Muscle of arm (tissue), 12 donors: ENCODE data around the gene BARD1. TPM values are rescaled to one million over a fixed set of nuclear protein-coding genes. Genes with fewer than 3 reads are reported as not detected.
"Not testable (repeated sequence)": the region's sequence is repeated elsewhere in the genome, so short reads cannot be mapped to it uniquely, and the experiment has no call there.

Experiments
- DNase-seq: peaks from one replicate; pipeline ENCODE4 v3.0.0-alpha.2; 2013
- polyA plus RNA-seq, 12 donors: library from polyadenylated mRNA; unstranded; fragments of 120-200 nt; gene quantifications; one replicate each; pipeline ENCODE4 v1.2.1, GENCODE V29; 2013; ENCODE audit not compliant: insufficient read length in 12 of 12

Gene BARD1
- polyA plus RNA-seq, 12 donors = 8.2 to 18.5 (median 10.8) TPM; not detected in 1

GRCh38 chr2:214772443-214773015, 37.0 kb downstream of the BARD1 start:
- DNase-seq = no peak

DNA sequence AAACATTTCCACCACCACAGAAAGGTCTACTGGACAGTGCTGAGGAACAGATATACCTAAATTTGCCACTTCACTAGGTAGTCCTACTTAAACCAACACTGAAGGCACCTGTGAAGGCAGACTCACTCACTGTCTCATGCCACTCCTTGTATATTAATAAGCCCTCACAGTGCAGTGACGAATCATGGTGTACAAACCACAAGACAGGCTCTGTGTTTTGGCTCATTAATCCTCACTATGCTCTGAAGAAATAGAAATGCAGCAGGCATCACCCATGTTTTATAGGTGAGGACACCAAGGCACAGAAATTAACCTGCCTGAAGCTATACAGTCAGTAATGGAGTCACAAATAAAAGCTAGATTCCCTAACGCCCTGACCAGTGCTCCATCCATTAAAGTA, 44.3 kb downstream of the BARD1 start:
- no peak for DNase-seq

- no peak for DNase-seq
Observed at GRCh38 chr2:214753455-214753854, 56.0 kb downstream of the BARD1 start.

DNA sequence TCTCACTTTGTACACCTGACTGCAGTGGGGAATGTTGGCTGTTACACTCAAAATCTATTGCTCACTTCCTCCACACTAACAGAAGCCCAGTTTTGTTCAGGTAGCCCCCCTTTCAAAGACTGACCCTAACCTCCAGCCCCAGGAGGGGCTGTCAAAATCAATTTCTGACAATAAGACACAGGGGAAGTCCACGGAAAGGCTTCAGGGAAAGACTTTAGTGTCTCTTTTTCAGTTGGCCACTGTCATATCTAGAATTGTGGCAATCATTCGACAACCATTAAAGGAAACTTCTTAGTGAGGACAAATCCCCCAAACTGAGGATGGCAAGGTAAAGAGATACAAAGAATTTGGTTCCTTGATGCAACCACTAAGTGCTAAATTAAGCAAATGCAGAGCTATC, 59.0 kb downstream of the BARD1 start:
- DNase-seq = no peak

DNA sequence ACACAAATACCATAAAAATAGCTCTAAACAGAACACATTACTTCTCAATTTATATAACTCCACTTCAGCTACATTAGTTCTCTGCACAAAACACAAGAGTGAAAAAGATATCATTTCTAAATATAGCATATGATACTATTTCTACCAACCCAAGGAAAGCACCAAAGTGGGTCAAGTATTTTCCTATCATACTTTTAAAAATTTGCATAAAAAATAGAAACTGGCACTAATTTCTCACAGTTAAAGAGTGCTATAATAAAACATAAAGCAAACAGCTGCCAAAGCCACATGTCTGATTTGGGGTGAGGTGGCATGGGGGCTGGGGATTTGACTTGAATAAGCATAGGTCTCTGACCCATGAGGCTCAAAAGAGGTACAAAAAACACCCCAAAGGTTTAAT, 61.5 kb downstream of the BARD1 start:
- no peak for DNase-seq

DNA sequence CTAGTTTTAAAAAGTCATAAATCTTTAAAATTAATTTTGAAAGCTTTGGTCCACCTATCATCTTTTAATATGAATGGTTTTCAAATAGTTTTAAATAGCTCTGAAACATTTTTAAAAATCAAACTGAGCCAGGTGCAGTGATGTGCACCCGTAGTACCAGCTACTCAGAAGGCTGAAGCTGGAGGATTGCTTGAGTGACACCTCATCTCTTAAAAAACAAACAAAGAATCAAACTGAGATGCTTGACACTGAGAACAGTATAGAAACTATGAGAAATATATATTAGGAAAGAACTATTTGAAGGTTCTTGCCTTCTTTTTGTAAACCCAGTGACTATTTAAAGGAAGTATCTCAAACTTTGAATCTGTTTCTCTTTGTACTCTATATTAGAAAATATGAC, 67.4 kb downstream of the BARD1 start:
- no peak for DNase-seq

DNA sequence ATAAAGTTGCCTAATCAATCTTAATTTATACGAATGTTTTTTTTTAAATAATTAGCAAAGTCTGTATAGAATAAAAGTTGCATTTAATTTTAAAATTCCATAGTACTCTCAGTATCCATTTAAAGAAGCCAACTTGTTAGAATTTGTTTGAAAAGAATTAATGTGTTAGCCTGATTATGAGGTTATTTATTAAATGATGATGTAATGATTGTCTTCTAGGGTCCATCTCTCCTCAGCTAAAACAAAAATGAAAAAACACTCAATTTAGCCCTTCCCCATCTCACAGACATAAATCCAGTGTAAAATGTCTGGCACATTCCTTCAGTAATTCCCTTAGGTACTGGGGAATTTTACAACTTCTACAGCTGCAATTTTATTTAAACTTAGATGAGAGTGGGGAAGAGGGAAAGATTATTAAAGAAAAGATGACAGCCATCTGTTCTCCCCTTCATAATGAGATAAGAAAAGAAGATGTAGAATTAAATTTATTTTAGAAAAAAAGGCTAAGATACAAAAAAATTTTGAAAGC, 68.6 kb downstream of the BARD1 start:
- DNase-seq = peak; percentile 31

- DNase-seq = no peak
Observed at GRCh38 chr2:214737188-214737587, 72.3 kb downstream of the BARD1 start.

DNA sequence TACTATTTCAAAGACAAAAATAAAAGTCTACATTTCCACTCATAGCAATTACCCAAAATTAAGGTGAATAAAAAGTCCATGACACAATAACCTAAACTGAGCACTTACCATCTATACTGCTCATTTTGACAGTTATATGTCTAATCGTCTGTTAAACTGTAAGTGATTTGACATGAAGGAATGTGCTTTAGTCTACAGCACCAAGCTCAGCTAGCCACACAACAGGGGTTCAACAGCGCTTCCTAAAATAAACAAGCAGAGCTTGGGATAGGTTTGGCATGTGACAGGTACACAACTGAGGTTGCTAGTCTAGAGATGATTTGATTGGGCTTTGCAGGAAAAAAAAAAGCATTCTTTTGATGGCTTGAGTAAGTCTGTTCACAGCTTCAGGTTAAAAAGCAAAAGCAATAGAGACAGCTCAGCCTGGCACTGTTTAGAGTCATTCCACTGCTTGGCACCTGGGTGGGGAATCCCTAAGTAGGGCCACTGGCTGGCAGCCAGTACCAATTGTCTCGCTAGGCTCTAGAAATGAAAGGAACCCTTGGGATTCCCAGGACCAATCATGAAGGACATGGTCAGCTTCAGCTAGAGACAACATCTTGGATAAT, 78.6 kb downstream of the BARD1 start:
- no peak for DNase-seq

- DNase-seq = no peak
Observed at GRCh38 chr2:214730248-214730647, 79.2 kb downstream of the BARD1 start.

GRCh38 chr2:214724741-214725140, 84.7 kb downstream of the BARD1 start:
- DNase-seq = no peak

GRCh38 chr2:214717837-214718236, 91.6 kb downstream of the BARD1 start:
- not testable (repeated sequence) for DNase-seq

GRCh38 chr2:214716811-214717560, 92.5 kb downstream of the BARD1 start:
- DNase-seq = no peak

DNA sequence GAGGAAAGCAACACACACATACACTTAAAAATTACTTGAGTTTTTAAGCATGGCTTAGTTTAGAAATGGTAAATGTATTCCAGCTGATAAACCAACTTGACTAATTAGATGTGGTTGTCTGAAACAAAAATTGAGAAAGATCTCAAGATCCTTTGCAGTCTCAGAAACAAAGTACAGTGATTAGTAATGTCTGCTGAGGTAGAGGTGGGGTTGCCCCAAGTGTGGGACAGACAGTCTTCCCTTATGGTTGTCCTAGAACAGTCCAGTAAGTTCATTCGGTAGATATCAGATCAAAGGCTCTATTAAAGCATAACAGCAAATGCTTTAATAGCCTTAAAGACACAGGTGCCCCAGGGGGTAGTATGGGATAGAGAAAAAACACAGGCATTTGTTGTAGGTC, 94.5 kb downstream of the BARD1 start:
- no peak for DNase-seq

DNA sequence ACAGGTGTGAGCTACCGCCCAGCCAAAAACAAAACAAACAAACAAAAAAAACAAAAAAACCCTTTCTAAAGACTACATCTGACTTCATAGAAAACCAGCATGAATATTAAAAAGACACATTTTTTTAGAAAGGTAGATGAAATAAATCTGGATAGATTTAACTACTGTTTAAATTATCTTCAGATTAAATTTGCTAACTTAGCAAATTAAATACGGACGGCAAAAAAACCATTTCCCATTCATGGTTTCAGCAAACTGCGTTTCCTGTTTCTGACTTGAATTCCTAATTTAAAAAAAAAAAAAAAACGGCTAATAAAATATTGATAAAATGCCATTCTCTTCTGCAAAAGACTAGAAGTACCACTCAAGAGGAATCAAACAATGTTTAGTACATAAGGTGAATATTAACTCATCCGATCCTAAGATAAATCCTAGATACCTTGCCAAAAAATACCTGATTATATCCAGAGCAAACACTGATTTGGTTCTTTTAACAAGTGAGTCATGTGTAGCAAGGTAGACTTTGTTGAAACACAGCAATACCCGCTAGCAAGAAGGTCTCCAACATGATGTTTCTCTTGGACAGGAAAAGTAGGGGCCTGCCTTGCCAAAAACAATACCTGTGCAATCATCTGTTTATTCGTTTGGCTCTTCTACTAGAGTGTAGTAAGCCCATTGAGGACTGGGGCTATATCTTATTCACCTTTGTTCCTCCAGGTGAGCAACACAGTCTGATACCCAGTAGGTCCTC, 96.2 kb downstream of the BARD1 start:
- no peak for DNase-seq

GRCh38 chr2:214710729-214711128, 98.8 kb downstream of the BARD1 start:
- DNase-seq = no peak

DNA sequence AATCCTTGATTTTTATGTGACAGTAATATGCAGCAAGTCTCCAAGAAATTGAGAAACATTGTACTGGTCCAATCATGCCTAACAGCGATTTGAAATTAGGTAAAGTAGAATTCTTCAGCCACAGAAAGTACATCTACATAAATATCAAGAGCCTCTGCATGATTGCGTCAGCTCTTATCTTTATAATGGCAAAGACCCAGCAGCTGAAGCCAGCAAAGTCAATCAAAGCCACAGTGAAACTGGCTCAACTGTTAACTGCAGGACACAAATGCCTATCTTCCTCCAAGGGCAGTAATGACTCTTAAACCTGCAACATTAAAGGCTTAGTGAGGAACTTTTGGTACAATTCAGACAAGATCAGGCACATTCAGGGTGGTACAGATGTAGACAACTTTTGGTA, 102.5 kb downstream of the BARD1 start:
- DNase-seq = no peak

GRCh38 chr2:214699236-214699635, 110.2 kb downstream of the BARD1 start:
- DNase-seq = no peak

DNA sequence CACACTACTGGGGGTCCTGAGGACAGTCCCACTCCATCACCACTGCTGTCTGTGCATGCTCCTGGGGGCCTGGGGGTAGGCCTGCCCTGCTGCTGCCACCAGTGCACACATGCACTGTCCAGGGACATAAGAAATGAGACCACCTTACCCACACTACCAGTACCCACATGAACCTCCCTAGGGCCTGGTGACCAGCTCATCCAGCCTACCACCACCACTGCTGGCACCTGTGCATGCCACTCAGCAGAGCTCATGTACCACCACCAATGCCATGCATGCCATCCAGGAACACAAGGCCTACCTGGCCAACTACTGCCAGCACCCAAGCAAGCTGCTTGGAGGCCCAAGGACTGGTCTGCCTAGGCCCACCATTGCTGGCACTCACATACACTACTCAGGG, 112.8 kb downstream of the BARD1 start:
- no peak for DNase-seq

DNA sequence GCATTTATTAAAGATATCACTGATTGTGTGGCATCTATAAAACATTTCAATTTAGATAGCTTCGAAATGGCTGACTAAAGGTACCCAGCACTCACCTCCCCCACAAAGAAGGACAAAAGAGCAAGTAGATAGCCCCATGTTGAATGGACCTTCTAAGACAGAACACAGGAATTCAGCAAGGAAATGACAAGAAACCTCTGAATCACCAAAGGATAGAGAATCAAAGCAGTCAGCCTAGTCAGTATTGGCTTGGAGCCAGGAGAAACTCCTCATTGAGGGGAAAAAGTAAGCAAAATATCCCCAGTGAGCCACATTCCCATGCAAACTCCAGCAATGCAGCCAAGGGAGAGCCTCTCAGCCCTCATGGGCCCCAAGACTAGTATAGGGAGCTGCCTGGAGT, 113.7 kb downstream of the BARD1 start:
- DNase-seq = no peak

GRCh38 chr2:214683557-214683956, 125.9 kb downstream of the BARD1 start:
- not testable (repeated sequence) for DNase-seq

DNA sequence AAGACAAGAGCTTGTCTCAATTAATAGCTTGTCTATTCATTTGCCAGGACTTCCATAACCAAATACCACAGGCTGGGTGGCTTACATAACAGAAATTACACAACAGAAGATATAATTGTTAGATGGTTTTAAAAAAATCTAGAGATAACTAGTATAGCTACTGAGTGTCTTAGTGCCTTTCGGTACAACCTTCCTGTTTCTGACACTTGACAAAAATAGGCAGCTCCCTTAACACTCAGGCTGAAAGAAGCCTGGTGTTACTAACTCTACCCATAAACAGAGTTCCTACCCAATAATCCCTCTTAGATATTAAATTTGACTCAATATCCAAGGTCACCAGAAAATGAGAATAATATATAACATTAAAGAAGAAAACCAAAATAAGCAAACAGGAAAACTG, 129.7 kb downstream of the BARD1 start:
- no peak for DNase-seq
